DND-41 (cell line): ENCODE results near the gene KNCN.

ENCODE experiments used
- CTCF ChIP-seq: IDR thresholded peaks from 2 replicates; pipeline ENCODE4 v1.5.1; 2012; ENCODE audit warnings: borderline replicate concordance, low read length, moderate library complexity, mild to moderate bottlenecking; ENCODE audit not compliant: poor library complexity, severe bottlenecking; ENCODE audit errors: extremely low read depth
- EZH2 ChIP-seq: IDR thresholded peaks from 3 replicates; pipeline ENCODE4 v1.6.1; 2012; ENCODE audit warnings: borderline replicate concordance, low read depth, mild to moderate bottlenecking, moderate library complexity, low read length, inconsistent platforms; ENCODE audit not compliant: severe bottlenecking

- TF ChIP-seq CTCF (no peak), EZH2 (no peak)
Observed at GRCh38 chr1:46517932-46518498, 33.4 kb downstream of the KNCN start.
